Anterior cingulate cortex (tissue), 58 donors: ENCODE data around the gene KDM5B.
"Not testable (repeated sequence)": the region's sequence is repeated elsewhere in the genome, so short reads cannot be mapped to it uniquely, and the experiment has no call there.

Experiments used
- DNase-seq, 58 donors: peaks; one replicate each; lab custom pipeline; 2025; lab: John Stamatoyannopoulos, UW

The KDM5B gene

DNA sequence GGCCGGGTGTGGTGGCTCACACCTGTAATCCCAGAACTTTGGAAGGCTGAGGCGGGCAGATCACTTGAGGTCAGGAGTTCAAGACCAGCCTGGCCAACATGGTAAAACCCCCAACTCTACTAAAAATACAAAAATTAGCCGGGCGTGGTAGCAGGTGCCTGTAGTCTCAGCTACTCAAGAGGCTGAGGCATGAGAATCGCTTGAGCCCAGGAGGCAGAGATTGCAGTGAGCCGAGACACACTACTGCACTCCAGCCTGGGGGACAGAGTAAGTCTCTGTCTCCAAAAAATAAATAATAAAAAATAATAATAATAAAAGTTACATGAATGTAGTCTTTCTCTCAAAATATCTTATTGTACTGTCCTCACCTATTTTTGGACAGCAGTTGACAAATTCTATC is 13.3 kb downstream of the KDM5B start:
- DNase-seq = not testable (repeated sequence)

DNA sequence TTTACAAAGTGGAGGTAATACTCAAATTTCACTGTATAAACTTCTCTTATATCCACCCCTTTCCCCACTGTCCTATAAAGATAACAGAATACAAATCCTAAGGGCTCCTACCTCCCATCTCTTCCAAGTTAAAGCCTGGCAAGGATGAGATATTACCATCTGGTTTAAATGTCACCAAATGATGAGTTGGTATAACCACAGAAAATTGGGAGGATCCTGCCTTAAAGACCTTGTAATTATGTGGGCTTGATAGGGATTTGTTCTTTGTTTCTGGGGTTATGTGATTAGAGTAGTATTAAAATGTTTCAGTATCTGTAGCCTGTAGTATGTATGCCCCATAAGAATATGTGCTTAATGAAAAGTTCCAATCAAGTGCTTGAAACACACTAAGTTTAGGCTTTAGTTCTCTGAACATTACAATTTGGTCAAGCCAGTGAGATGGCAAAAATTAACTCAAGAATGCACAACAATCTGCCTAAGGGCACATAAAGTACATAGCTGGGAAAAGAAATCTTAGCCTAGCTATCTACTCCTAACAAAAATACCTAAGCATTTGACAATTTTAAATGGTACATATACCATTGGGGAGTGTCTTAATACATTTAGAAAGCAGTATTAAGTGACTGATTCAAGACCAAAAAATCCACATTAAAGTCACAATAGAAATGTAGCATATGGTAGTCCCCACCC is 14.0 kb downstream of the KDM5B start:
- no peak for DNase-seq

DNA sequence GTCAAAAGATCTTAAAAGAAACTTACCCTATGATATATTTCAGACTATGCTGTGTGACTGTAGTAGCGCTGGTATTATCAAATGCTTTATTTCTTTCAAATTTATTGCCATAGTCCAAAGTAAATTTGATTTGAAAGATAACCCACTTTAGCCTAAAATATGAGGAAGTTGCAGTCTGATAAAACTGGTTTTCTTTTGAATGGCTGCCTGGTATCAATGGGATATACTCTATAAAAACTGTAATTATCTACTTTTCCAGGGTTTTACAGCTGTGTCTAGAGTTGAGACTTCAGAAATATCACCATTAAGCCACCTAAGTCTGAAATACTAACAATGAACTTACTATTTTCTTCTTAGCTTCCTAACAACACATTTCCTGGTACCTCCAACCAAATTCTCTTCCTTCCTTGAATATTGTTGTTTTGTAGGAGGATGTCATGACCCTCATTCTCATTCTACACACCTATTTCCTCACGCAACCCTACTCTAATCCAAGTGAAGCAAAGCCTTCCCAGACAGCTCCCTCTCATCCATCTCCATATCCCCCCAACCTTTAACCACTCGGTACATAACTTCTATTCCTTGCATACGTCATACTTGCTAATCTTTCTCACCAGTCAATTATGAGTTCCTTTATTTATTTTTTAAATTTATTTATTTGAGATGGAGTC is 17.0 kb downstream of the KDM5B start:
- DNase-seq = no peak

DNA sequence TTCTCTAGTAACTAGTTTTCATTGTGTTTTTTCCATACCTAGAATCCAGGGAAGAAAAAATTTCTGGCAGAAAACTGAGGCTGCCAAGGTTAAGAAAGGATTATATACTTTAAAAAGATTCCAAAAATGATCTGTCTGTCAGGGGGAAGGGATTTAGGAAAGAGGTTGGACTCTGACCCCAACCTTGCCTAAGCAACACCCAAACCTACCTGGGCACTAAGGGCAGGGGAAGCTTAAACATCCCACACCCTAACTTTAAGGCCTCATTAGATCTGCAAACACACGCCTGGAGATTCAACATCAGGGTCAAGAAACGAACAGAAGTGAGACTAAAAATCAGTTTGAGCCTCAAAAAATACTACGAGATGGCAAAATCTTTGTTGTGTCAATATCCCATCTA is 19.4 kb downstream of the KDM5B start:
- no peak for DNase-seq

DNA sequence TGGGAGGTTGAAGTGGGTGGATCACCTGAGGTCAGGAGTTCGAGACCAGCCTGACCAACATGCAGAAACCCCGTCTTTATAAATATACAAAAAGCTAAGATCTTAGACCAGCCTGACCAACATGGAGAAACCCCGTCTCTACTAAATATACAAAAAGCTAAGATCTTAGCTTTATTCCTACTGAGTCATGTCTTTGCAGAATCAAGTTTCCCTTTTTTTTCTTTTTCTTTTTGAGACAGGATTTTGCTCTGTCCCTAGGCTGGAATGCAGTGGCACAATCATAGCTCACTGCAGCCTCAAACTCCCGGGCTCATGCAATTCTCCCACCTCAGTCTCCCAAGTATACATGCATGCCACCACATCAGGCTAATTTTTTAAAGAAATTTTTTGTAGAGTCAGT is 21.4 kb downstream of the KDM5B start:
- no peak for DNase-seq

DNA sequence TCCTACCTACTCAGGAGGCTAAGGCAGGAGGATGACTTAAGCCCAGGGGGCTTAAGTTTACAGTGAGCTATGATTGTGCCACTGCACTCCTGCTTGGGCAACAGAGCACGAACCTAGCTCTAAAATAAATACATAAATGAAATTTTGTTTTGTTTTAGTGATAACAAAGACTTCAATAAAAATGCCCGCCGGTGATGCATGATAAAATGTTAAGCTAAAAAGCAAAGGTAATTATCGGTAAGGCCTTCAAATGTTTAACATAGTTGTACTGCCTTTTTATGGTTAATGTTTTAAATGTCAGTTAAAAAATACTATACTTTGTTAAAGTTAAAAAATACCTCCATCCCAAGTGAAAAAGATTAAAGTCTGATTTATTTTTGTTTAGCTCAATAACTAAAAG is 27.0 kb downstream of the KDM5B start:
- no peak for DNase-seq

DNA sequence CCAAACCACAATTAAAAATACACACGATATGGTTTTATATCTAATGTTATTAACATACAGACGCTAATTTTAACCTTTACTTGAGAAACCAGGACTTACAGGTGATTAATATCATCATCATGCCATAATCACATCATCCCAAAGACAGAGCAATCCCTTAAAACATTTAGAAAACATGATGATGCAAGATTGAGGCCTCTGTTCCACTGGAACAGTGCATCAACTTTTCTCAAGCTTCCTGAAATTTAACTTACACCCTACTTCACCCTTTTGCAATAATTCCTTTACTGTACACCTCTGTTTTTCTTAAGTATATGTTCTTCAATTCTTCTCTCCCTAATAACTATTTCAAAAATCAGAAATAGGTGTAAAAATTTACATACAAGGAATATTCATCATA is 38.1 kb downstream of the KDM5B start:
- DNase-seq = no peak

DNA sequence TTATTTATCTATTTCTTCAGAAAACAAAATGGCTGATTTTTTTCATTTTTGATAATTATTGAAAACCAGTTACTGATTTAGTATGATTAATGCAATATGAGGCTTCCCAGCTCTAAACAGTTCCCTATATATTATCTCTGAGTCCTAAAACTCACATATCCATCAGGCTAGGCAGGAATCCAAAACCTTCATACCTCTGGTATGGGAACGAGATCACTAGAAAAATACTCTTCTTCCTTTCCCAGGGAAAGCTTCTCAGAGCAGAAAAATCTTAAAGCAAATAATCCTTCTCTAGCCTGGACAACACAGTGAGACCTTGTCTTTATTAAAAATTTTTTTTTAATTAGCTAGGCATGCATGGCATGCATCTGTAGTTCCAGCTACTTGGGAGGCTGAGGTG is 42.5 kb downstream of the KDM5B start:
- no peak for DNase-seq

DNA sequence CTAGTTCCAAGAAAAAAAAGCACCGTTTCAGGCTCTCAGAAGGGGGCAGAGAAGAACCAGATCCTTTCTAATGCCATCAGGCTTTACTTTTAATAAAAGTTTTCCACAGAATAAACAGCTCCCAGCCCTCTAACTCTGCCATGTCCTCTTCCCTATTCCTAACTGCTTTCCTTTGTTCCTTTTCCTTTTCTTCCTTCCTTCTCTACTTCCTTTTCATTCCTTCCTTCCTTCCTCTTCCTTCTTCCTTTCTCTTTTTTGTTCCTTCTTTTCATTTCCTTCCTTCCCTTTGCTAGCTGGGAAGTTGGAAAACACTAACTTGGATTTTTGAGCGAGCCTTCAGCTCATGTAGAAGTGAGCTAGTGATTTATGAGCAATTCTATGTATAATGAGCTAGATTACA is 46.2 kb downstream of the KDM5B start:
- no peak for DNase-seq

DNA sequence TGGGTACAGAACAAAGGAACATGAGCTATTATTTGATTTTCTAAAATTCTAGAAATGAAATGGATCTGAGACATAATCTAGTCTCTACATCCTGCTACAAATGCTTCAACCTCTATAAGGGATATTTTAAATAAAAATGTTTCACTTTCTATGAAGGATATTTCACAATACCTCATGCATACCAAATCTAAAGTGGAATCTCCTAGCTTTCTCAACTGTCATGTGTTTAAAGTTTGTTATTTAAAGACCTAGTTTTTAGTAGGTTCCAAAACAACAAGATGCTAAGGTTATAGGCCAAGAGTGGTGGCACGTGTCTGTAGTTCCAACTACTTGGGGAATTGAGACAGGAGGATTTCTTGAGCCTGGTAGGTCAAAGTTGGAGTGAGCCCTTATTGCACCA is 47.6 kb downstream of the KDM5B start:
- no peak for DNase-seq

DNA sequence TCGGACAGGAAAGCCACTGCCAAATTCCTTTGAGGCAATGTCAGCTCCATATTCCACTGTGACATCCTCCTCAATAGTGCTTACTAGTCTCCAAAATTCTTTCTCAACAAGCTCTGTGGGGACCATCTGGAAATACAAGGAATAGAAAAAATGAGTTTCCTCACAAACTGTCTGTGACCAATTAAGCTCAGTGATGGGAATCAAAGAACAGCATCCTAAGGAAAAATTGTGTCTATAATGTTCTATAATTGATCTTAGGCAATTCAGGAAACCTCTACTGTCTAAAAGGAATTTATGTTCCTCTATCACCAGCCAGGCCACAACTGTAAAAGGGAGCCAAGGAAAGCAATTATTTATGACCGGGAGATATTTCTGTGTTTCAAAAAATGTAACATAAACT is 51.8 kb downstream of the KDM5B start:
- DNase-seq = no peak

DNA sequence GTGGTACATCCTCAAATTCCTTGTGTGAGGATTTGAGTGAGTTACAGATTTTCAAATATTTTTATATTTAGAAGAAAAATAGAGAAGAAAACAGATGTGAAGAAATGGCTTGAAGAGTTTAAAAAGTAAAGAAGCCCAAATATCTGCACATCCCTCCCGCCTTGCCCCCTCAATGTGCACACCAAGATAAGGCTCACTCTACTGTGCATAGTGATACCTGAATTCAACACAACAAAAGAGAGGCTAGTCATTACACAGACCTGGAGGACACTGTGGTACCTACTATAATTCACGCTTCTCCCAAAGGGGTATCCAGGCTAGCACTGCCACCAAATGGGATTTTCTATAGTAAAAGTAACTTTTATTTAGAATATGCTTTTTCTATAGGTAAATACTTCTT is 53.9 kb downstream of the KDM5B start:
- DNase-seq = no peak

DNA sequence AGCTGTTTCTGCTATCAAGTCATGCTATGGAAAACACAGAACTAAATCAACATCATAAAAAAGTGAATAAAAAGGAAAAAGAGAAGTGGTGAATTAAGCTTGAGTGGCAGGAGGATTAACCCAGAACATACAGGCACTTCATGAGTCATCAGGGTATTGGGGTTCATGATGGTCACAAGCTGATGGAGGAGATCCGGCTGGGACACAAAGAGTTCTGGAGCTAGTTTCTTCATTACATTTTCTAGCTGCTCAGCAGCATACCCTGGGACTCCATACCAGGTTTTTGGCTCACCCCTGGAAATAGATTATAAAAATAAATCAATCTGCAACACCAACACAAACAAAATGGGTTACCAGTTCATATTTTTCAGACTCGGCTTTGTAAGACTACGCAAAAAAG is 55.4 kb downstream of the KDM5B start:
- DNase-seq = no peak

DNA sequence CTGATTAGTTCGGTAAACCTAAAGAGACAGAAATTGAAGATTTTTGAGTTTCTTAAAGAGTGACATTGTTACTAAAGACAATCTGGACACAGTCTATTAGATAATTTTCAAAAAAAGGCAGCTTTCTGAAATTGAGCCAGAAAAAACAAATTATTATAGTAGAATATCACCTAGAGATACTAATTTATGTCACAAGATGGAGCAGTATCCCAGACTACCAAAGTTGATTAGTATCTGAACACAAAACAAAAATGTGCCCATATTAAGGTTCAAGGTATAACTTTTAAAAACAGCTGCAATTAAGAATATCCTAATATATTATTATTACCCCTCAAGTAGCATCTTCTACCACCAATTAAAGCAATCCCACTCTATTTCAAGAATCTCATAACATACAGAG is 57.5 kb downstream of the KDM5B start:
- DNase-seq = no peak

DNA sequence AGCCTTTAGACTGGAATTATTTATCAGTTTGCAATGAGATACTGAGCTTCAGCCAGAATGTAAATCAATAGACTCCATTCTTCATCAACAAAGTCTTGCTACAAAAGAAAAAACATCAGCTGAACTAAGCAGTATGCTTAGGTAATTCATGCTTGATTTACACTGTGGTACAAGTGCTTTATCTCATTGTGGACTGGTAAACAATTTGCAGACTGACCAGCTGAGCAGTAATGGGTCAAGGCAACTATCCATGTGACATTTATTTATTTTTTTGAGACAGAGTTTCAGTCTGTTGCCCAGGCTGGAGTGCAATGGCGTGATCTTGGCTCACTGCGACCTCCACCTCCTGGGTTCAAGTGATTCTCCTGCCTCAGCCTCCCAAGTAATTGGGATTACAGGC is 58.2 kb downstream of the KDM5B start:
- DNase-seq = no peak

DNA sequence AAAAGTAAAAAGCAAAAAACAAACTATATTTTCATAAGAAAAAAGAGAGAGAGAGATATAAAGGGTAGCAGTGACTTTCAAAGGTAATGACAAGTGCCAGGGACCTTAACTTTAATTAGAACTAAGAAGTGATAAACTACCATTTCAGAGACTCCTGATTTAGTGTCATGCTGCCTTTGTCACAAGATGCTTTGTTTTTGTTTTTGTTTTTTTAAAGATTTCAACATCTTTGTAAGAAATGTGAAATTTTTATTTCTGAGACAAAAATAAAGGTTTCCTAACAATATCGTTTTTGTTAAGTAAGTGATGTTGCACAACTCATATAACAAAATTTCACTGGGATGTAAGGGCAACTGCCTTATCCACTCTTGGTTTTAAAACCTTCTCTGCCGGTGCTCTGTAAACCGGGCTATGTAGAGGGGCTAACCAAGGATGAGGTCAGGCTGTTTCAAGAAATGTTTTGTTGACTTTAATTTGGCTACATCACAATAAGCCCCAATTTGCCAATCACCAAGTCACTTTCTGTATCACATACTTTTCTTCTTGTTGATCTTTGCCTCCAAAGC is 62.8 kb downstream of the KDM5B start:
- DNase-seq = no peak

DNA sequence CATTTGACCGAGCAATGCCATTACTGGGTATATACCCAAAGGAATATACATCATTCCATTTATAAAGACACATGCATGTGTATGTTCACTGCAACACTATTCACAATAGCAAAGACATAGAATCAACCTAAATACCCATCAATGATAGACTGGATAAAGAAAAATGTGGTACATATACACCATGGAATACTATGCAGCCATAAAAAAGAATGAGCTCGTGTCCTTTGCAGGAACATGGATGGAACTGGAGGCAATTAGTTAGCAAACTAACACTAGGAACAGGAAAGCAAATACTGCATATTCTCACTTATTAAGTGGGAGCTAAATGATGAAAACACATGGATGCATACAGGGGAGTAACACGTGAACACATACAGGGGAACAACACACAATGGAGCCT is 63.5 kb downstream of the KDM5B start:
- not testable (repeated sequence) for DNase-seq

DNA sequence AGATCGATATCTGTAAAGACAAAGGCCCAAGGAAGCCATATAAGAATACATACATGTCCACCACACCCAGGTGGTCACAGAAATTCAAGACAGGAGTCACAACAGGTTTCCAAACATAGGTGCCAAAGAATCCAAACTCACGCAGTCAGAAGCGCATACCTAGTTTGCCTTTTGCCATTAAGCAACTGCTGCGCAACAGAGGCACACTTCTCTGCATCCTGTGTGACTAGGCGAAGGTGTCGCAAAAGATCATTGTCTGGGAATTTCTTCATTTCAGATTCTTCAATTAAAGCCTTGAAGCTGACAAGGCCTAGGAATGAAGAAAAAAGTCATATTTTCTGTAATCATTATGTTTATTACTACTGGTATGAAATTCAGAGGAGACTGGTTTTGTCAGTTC is 65.7 kb downstream of the KDM5B start:
- DNase-seq = no peak

DNA sequence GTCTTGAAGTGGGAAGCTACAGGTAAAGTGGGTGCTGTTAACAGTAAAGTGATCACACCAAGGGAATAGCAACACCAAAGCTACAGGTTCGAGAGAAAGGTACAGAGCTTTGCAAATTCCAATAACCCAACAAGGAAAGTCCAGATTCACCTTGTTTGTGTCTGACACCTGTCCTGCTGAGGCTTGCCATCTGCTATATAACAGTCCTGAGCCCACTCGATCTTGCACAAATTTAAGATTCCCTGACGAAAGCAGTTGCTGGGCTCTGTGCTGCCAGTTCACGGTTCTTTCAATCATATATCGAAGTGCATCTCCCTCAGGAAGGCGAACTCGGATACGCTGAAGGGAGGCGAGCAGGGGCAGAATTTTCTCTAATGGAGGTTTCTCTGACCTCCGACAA is 75.0 kb downstream of the KDM5B start:
- no peak for DNase-seq

DNA sequence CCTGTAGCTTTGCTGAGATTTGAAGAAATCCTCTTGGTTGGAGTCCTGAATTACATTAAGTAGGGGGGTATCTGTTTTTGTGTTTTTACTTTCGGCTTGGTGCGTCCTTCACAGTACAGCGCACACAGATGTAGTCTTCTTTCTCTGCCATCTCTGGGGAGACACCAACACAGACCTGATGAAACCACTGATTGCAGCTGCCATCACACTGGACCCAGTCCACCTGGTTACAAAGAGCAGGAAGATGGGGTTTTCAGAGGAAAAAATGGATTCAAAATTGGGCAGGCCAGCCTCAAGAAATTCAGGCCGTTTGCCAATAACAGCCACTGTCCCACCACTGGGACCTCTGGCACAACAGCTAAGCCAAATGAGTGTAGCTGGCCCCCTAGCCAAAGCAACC is 79.3 kb downstream of the KDM5B start:
- no peak for DNase-seq

DNA sequence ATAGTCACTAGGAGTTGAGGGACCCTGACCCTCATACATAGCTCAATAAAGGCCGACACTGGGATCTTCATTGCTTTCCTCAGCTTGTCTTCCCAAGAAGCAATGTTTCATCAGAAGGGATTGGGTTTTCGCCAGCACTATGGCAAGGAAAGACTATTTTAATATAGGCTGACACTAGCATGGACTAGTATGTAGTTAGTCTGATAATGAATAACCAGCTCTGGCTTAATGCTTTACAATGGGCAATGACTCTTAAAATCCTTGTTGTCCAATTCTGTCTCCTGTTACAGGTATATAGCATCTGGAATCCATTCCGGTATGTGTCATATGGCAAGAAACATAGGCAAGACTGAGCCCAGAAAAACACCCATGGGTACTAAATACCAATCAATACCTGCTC is 82.7 kb downstream of the KDM5B start:
- no peak for DNase-seq

DNA sequence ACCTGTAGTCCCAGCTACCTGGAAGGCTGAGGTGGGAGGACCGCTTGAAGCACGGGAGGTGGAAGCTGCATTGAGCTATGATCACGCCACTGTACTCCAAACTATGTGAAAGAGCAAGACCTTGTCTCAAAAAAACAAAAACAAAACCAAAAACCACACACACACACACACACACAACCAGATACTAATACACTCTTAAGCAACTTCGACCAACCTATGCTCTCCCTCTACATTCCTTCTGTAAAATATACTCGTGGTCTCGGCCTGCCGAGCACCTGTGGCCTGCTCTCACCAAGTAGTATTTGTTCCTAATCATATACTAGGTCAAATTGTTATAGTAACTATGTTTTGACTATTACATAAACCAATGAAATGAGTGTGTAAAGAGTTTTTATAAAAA is 84.5 kb downstream of the KDM5B start:
- DNase-seq = no peak
